Fibroblast of lung (primary cell): ENCODE measurements around the gene PTPRM. TPM values are rescaled to one million over a fixed set of nuclear protein-coding genes. Genes with fewer than 3 reads are reported as not detected.

Experiments used
- DNase-seq, 2 donors: peaks; one replicate each; pipeline versions ENCODE4 v3.0.0 to v3.0.0-alpha.2; 2010; ENCODE audit warnings: low read depth in 2 of 2
- H2AFZ ChIP-seq: 2 replicates; pipeline ENCODE4 v1.5.1; 2012; ENCODE audit warnings: low read length, control low read depth, inconsistent platforms
- H3K27ac ChIP-seq: 2 replicates; pipeline ENCODE4 v1.5.1; 2011; ENCODE audit warnings: low read length, control low read depth; ENCODE audit not compliant: insufficient read depth
- H3K27me3 ChIP-seq: 2 replicates; pipeline ENCODE4 v1.5.1; 2011; ENCODE audit warnings: mild to moderate bottlenecking, low read length; ENCODE audit not compliant: control insufficient read depth, insufficient read depth
- H3K36me3 ChIP-seq: 2 replicates; pipeline ENCODE4 v1.5.1; 2011; ENCODE audit warnings: low read length; ENCODE audit not compliant: control insufficient read depth, insufficient read depth
- H3K4me1 ChIP-seq: 2 replicates; pipeline ENCODE4 v1.5.1; 2011; ENCODE audit warnings: low read length; ENCODE audit not compliant: control insufficient read depth, insufficient read depth; ENCODE audit errors: extremely low read depth
- H3K4me2 ChIP-seq: 2 replicates; pipeline ENCODE4 v1.5.1; 2011; ENCODE audit warnings: low read length, control low read depth; ENCODE audit not compliant: insufficient read depth; ENCODE audit errors: extremely low read depth
- H3K4me3 ChIP-seq, 4 experiments: fragments of 200-600 bp in 1 of 4; sonication (generic) in 1 of 4; replicated peaks in 1 of 4; 2 replicates each; pipeline ENCODE4 v1.5.1; 2011 to 2016; ENCODE audit warnings: low read length in 4 of 4, low read depth in 3 of 4, mild to moderate bottlenecking in 3 of 4, control low read depth in 2 of 4, inconsistent platforms in 1 of 4, mixed read lengths in 1 of 4; ENCODE audit not compliant: insufficient read depth in 1 of 4; ENCODE audit errors: control extremely low read depth in 1 of 4
- H3K79me2 ChIP-seq: 2 replicates; pipeline ENCODE4 v1.5.1; 2012; ENCODE audit warnings: mild to moderate bottlenecking, low read length, inconsistent platforms; ENCODE audit not compliant: control insufficient read depth, insufficient read depth
- H3K9ac ChIP-seq: 2 replicates; pipeline ENCODE4 v1.5.1; 2011; ENCODE audit warnings: mild to moderate bottlenecking, low read length, control low read depth; ENCODE audit not compliant: insufficient read depth
- H3K9me3 ChIP-seq: 2 replicates; pipeline ENCODE4 v1.5.1; 2012; ENCODE audit warnings: low read depth, low read length; ENCODE audit not compliant: control insufficient read depth, insufficient read depth
- H4K20me1 ChIP-seq: 2 replicates; pipeline ENCODE4 v1.5.1; 2011; ENCODE audit warnings: low read length; ENCODE audit not compliant: control insufficient read depth, insufficient read depth; ENCODE audit errors: extremely low read depth
- EZH2 ChIP-seq: IDR thresholded peaks from 2 replicates; pipeline ENCODE4 v1.5.1; 2012; ENCODE audit warnings: low read length, control low read depth, mild to moderate bottlenecking; ENCODE audit errors: missing control alignments
- polyA plus RNA-seq, 2 donors: library from polyadenylated mRNA; depleted of rRNA in 1 of 2; stranded (reverse) in 1 of 2; unstranded in 1 of 2; fragments of >200 nt; gene quantifications; 2 replicates each; pipeline ENCODE4 v1.2.1, GENCODE V29; 2011 to 2012; ENCODE audit warnings: missing spikeins in 1 of 2
- total RNA-seq: library from RNA; depleted of rRNA; stranded (reverse); fragments of >200 nt; gene quantifications from 2 replicates; pipeline ENCODE4 v1.2.1, GENCODE V29; 2014
- TF ChIP-seq, protein P1 (sequence below), 2 donors: IDR thresholded peaks in 1 of 2; conservative IDR thresholded peaks in 1 of 2; 1 replicate in 1 of 2; 2 replicates in 1 of 2; pipeline ENCODE4 v1.5.1; 2011 to 2012; ENCODE audit warnings: low read length in 2 of 2, control low read depth in 1 of 2, inconsistent platforms in 1 of 2, low read depth in 1 of 2, mild to moderate bottlenecking in 1 of 2

PTPRM gene
- total and polyA plus RNA-seq, 2 donors (not counting 1 experiment from before 2014, with no cell fraction given): 86.6 to 87.0 TPM

DNA sequence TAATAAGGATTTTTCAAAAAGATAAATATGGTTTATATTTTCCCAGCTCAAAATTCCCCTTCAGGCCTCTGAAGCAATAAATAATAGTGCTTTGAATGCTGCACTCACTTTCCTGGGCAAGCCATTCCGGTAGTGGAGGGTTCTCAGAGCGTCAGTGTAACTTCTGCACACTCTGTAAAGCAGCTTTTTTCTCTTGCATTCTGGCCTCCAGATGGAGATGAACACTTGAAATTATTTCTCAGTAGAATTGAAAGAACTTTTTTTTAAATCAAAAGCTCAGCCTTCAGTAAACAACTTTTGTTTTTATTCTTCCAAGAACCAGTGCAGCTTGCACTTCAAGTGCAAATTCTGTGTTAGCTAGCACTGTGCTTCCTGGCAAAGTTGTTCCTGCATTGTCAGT lies 761.0 kb downstream of the PTPRM start:
- Histone ChIP-seq H3K4me2 (no peak overlapping the region), H3K9me3 (no peaks in the 10 kb centered on the region), H3K9ac (no peak overlapping the region), H3K79me2 (no peaks in the 10 kb centered on the region), H3K4me3 (no peak overlapping the region), H4K20me1 (no peaks in the 10 kb centered on the region), H3K27me3 (no peaks in the 10 kb centered on the region), H3K27ac (no peak overlapping the region), H3K4me1 (peaks cover 5% of the 10 kb centered on the region), H3K36me3 (no peaks in the 10 kb centered on the region), H2AFZ (no peak overlapping the region)
- TF ChIP-seq EZH2: no peak
- TF ChIP-seq, protein P1, sequence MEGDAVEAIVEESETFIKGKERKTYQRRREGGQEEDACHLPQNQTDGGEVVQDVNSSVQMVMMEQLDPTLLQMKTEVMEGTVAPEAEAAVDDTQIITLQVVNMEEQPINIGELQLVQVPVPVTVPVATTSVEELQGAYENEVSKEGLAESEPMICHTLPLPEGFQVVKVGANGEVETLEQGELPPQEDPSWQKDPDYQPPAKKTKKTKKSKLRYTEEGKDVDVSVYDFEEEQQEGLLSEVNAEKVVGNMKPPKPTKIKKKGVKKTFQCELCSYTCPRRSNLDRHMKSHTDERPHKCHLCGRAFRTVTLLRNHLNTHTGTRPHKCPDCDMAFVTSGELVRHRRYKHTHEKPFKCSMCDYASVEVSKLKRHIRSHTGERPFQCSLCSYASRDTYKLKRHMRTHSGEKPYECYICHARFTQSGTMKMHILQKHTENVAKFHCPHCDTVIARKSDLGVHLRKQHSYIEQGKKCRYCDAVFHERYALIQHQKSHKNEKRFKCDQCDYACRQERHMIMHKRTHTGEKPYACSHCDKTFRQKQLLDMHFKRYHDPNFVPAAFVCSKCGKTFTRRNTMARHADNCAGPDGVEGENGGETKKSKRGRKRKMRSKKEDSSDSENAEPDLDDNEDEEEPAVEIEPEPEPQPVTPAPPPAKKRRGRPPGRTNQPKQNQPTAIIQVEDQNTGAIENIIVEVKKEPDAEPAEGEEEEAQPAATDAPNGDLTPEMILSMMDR (conservative IDR thresholded peaks at IDR 0.05 in 1 of 2, IDR thresholded peaks at IDR 0.05 in 1 of 2; ENCODE audit: low read depth in 1 of 2, low read length in 2 of 2): no peak
- DNase-seq: peak in 1 of 2 donors; percentile 48

DNA sequence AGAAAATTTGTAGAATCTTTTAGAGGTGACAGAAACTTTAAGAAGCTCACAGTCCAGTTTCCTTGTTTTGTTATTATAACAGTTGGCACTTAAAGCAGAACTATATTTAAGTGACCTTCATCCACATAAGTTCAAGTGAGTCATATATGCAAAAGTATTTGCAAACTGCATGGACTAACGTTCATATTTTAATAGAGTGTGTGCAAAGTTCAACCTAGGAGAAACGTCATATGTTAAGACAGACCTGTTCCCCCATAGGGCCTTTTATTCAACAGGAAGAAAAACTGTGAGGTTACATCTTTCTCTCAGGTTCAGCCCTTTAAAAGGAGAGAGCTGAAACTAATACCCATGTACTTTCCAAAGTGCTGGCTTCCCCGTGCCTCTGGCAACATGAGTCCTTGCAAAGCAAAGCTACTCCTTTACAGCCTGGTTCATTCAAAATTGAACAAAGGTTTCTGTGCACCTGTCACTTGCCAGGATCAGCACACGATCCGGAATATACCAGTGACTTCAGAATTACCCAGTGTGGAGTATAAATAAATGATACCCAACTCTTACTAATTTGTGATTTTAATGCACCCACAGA lies 762.2 kb downstream of the PTPRM start:
- Histone ChIP-seq H3K36me3 (no peaks in the 10 kb centered on the region), H3K4me2 (peak overlapping the region; percentile 28), H3K79me2 (no peaks in the 10 kb centered on the region), H3K27me3 (no peaks in the 10 kb centered on the region), H4K20me1 (no peaks in the 10 kb centered on the region), H3K27ac (no peak overlapping the region), H2AFZ (no peak overlapping the region), H3K9ac (no peak overlapping the region), H3K9me3 (no peaks in the 10 kb centered on the region), H3K4me1 (peaks cover 5% of the 10 kb centered on the region), H3K4me3 (no peak overlapping the region)
- DNase-seq: peak; percentile 69 to 94
- no peak for TF ChIP-seq EZH2

DNA sequence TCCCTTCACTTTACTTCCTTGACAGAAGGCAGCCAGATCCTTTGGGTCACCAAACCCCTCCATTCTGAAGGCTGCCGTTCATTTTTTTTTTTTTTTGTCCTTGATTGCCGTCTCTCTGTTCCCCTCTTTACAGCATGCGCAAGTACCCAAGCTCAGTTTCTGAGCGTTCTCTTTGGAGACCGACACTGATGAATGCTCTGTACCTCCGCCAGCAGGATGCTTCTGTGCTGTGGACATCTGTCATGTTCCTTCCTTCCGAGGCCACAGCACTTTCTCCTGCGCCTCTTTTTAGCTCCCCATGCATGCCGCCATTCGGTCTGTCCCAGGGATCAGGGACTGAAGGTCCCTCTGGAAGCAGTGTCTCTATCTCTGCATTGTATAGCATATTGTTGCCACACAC lies 763.5 kb downstream of the PTPRM start:
- DNase-seq: no peak
- H3K4me1 ChIP-seq: peaks cover 5% of the 10 kb centered on the region

More for the DNA sequence above, 763.5 kb downstream of the PTPRM start:
- Histone ChIP-seq H3K4me3 (no peak overlapping the region), H3K79me2 (no peaks in the 10 kb centered on the region), H3K27ac (no peak overlapping the region), H2AFZ (no peak overlapping the region), H3K4me2 (no peak overlapping the region), H4K20me1 (no peaks in the 10 kb centered on the region), H3K9me3 (no peaks in the 10 kb centered on the region), H3K36me3 (no peaks in the 10 kb centered on the region), H3K27me3 (no peaks in the 10 kb centered on the region), H3K9ac (no peak overlapping the region)
- TF ChIP-seq, protein P1 (conservative IDR thresholded peaks at IDR 0.05 in 1 of 2, IDR thresholded peaks at IDR 0.05 in 1 of 2; ENCODE audit: low read depth in 1 of 2, low read length in 2 of 2): no peak
- TF ChIP-seq EZH2: no peak
